Thyroid gland (tissue), 4 donors: Measurements from ENCODE around the gene TTLL7.

Experiments used
- POLR2A ChIP-seq, 2 donors: fragments of 450-650 bp; IDR thresholded peaks; one replicate each; pipeline ENCODE4 v1.6.1; 2017; ENCODE audit warnings: antibody characterized with exemption in 2 of 2, mild to moderate bottlenecking in 2 of 2, moderate library complexity in 1 of 2
- TF ChIP-seq, protein P1 (sequence below), 6 experiments: fragments of 200-600 bp in 3 of 6; fragments of 450-650 bp in 3 of 6; sonication (generic) in 3 of 6; IDR thresholded peaks; one replicate each; pipeline ENCODE4 v1.5.1; 2016 to 2019; ENCODE audit warnings: antibody characterized with exemption in 6 of 6, mild to moderate bottlenecking in 2 of 6, inconsistent platforms in 1 of 6, moderate library complexity in 1 of 6

DNA sequence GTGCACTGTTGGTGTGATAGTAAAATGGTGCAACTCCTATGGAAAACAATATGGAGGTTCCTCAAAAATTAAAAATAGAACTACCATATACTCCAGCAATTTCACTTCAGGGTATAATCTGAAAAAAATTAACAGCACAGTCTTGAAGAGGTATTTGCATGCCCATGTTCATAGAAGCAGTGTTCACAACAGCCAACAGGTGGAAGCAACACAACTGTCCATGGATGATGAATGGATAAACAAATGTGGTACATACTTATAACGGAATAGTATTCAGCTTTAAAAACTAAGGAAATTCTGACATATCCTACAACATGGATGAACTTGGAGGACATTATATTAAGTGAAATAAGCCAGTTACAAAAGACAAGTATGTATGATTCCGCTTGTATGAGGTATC is 8.2 kb downstream of the TTLL7 start:
- TF ChIP-seq POLR2A (IDR thresholded peaks at IDR 0.05), result no peak
- TF ChIP-seq, protein P1, sequence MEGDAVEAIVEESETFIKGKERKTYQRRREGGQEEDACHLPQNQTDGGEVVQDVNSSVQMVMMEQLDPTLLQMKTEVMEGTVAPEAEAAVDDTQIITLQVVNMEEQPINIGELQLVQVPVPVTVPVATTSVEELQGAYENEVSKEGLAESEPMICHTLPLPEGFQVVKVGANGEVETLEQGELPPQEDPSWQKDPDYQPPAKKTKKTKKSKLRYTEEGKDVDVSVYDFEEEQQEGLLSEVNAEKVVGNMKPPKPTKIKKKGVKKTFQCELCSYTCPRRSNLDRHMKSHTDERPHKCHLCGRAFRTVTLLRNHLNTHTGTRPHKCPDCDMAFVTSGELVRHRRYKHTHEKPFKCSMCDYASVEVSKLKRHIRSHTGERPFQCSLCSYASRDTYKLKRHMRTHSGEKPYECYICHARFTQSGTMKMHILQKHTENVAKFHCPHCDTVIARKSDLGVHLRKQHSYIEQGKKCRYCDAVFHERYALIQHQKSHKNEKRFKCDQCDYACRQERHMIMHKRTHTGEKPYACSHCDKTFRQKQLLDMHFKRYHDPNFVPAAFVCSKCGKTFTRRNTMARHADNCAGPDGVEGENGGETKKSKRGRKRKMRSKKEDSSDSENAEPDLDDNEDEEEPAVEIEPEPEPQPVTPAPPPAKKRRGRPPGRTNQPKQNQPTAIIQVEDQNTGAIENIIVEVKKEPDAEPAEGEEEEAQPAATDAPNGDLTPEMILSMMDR (IDR thresholded peaks at IDR 0.05), result no peak
